22Rv1 (cell line): ENCODE measurements around the gene RFC2.

ENCODE experiments used
- H3K27ac ChIP-seq: fragments of 450-650 bp; 2 replicates; pipeline ENCODE4 v1.5.1; 2017
- CTCF ChIP-seq: fragments of 450-650 bp; IDR thresholded peaks from 2 replicates; pipeline ENCODE4 v1.5.1; 2017; ENCODE audit warnings: mild to moderate bottlenecking
- ZFX ChIP-seq: fragments of 450-650 bp; IDR thresholded peaks from 2 replicates; pipeline ENCODE4 v1.6.1; 2017; ENCODE audit warnings: antibody characterized with exemption, borderline replicate concordance

RFC2 gene

GRCh38 chr7:74220229-74220628, 34.0 kb downstream of the RFC2 start:
- TF ChIP-seq ZFX (no peak), CTCF (no peak)
- peak overlapping the region; percentile 23 for H3K27ac ChIP-seq

- TF ChIP-seq CTCF (no peak), ZFX (no peak)
- H3K27ac ChIP-seq = no peak overlapping the region
Observed at GRCh38 chr7:74219416-74219815, 34.8 kb downstream of the RFC2 start.

GRCh38 chr7:74218343-74218698, 35.9 kb downstream of the RFC2 start:
- TF ChIP-seq ZFX (no peak), CTCF (no peak)
- H3K27ac ChIP-seq = no peak overlapping the region

GRCh38 chr7:74217455-74218342, 36.5 kb downstream of the RFC2 start:
- TF ChIP-seq CTCF = no peak
- no peak for TF ChIP-seq ZFX
- no peak overlapping the region for H3K27ac ChIP-seq

GRCh38 chr7:74216361-74216761, 37.8 kb downstream of the RFC2 start:
- peak overlapping the region; percentile 7; the same call in 1 of the 2 replicates for H3K27ac ChIP-seq
- no peak for TF ChIP-seq ZFX
- no peak for TF ChIP-seq CTCF

GRCh38 chr7:74215921-74216320, 38.3 kb downstream of the RFC2 start:
- no peak for TF ChIP-seq ZFX
- TF ChIP-seq CTCF = no peak
- H3K27ac ChIP-seq = peak overlapping the region; percentile 7; the same call in 1 of the 2 replicates

GRCh38 chr7:74214816-74215630, 39.2 kb downstream of the RFC2 start:
- no peak for TF ChIP-seq CTCF
- no peak for TF ChIP-seq ZFX
- H3K27ac ChIP-seq = no peak overlapping the region
